WTC11 (cell line): ENCODE measurements around the gene OR10A6. TPM values are rescaled to one million over a fixed set of nuclear protein-coding genes. Genes with fewer than 3 reads are reported as not detected.

Experiments
- ATAC-seq: fragments of 200-7000 bp; cut with Tn5 transposase; 2 replicates; pipeline ENCODE4 v1.10.0; 2021; ENCODE audit warnings: mild to moderate bottlenecking, moderate library complexity
- CTCF ChIA-PET: fragments of 300-600 bp; sonication (Branson Sonifier 250); formaldehyde crosslinking; loops from one replicate; lab custom pipeline; 2021; ENCODE audit warnings: antibody characterized with exemption; lab: Charles Lee
- POLR2A ChIA-PET: fragments of 350-600 bp; sonication (Branson Sonifier 250); formaldehyde crosslinking; loops from one replicate; lab custom pipeline; 2021; ENCODE audit warnings: antibody characterized with exemption; lab: Charles Lee
- DNase-seq: peaks from one replicate; pipeline ENCODE4 v3.0.0; 2021; ENCODE audit warnings: low spot score
- H3K27ac Mint-ChIP-seq: 2 replicates; pipeline ENCODE4 v1.8.0; 2021; ENCODE audit warnings: mixed read lengths
- H3K27me3 Mint-ChIP-seq: 2 replicates; pipeline ENCODE4 v1.8.0; 2021; ENCODE audit warnings: low read depth, mild to moderate bottlenecking, moderate library complexity, mixed read lengths
- H3K36me3 Mint-ChIP-seq: 2 replicates; pipeline ENCODE4 v1.8.0; 2021; ENCODE audit warnings: mixed read lengths
- H3K4me1 Mint-ChIP-seq: 2 replicates; pipeline ENCODE4 v1.8.0; 2022; ENCODE audit warnings: mixed read lengths
- H3K4me3 Mint-ChIP-seq: 2 replicates; pipeline ENCODE4 v1.8.0; 2021; ENCODE audit warnings: mild to moderate bottlenecking, moderate library complexity, mixed read lengths
- H3K9me3 Mint-ChIP-seq: 2 replicates; pipeline ENCODE4 v1.8.0; 2021; ENCODE audit warnings: mixed read lengths
- CREM ChIP-seq: sonication (generic); formaldehyde crosslinking; IDR thresholded peaks from 2 replicates; pipeline ENCODE4 v1.8.1; 2022; ENCODE audit warnings: mild to moderate bottlenecking, missing genetic modification reagents, moderate library complexity
- ESRRA ChIP-seq: sonication (generic); formaldehyde crosslinking; IDR thresholded peaks from 2 replicates; pipeline ENCODE4 v1.8.1; 2022; ENCODE audit warnings: mild to moderate bottlenecking, missing genetic modification reagents, borderline replicate concordance
- HMGA2 ChIP-seq: fragments of 250-450 bp; sonication (Bioruptor Pico); IDR thresholded peaks from 2 replicates; pipeline ENCODE4 v1.4.0; 2021; ENCODE audit warnings: mild to moderate bottlenecking, moderate library complexity
- JAZF1 ChIP-seq: fragments of 250-450 bp; sonication (Bioruptor Pico); IDR thresholded peaks from 2 replicates; pipeline ENCODE4 v1.9.0; 2021; ENCODE audit warnings: moderate library complexity, mild to moderate bottlenecking, inconsistent platforms
- KAT7 ChIP-seq: sonication (generic); formaldehyde crosslinking; IDR thresholded peaks from 2 replicates; pipeline ENCODE4 v1.8.1; 2023; ENCODE audit warnings: missing genetic modification reagents, mild to moderate bottlenecking, borderline replicate concordance
- NFATC4 ChIP-seq: fragments of 250-450 bp; sonication (Bioruptor Pico); IDR thresholded peaks from 2 replicates; pipeline ENCODE4 v1.9.0; 2021; ENCODE audit warnings: mild to moderate bottlenecking
- OVOL2 ChIP-seq: fragments of 250-450 bp; sonication (Bioruptor Pico); IDR thresholded peaks from 2 replicates; pipeline ENCODE4 v1.9.0; 2021; ENCODE audit warnings: mild to moderate bottlenecking, borderline replicate concordance
- PRRX2 ChIP-seq: fragments of 250-450 bp; sonication (Bioruptor Pico); IDR thresholded peaks from 2 replicates; pipeline ENCODE4 v1.8.0; 2021; ENCODE audit warnings: mild to moderate bottlenecking
- SMAD3 ChIP-seq: sonication (generic); formaldehyde crosslinking; IDR thresholded peaks from 2 replicates; pipeline ENCODE4 v1.8.0; 2022; ENCODE audit warnings: missing genetic modification reagents, mild to moderate bottlenecking, borderline replicate concordance
- SMAD4 ChIP-seq: sonication (generic); formaldehyde crosslinking; IDR thresholded peaks from 2 replicates; pipeline ENCODE4 v1.8.0; 2022; ENCODE audit warnings: mild to moderate bottlenecking, missing genetic modification reagents
- SP1 ChIP-seq: sonication (generic); formaldehyde crosslinking; conservative IDR thresholded peaks from 2 replicates; pipeline ENCODE4 v1.8.1; 2022; ENCODE audit warnings: missing genetic modification reagents
- TCF7 ChIP-seq: sonication (generic); formaldehyde crosslinking; IDR thresholded peaks from 2 replicates; pipeline ENCODE4 v1.8.0; 2022; ENCODE audit warnings: mild to moderate bottlenecking, low read depth, missing genetic modification reagents, moderate library complexity
- ZMAT4 ChIP-seq: fragments of 250-450 bp; sonication (Bioruptor Pico); IDR thresholded peaks from 2 replicates; pipeline ENCODE4 v1.9.0; 2021; ENCODE audit warnings: mild to moderate bottlenecking
- ZNF219 ChIP-seq: sonication (generic); formaldehyde crosslinking; IDR thresholded peaks from 2 replicates; pipeline ENCODE4 v1.8.0; 2023; ENCODE audit warnings: missing genetic modification reagents, mild to moderate bottlenecking, borderline replicate concordance
- ZNF232 ChIP-seq: sonication (generic); formaldehyde crosslinking; IDR thresholded peaks from 2 replicates; pipeline ENCODE4 v1.8.0; 2022; ENCODE audit warnings: mild to moderate bottlenecking, missing genetic modification reagents
- ZNF532 ChIP-seq: fragments of 250-450 bp; sonication (Bioruptor Pico); IDR thresholded peaks from 2 replicates; pipeline ENCODE4 v1.9.0; 2021; ENCODE audit warnings: mild to moderate bottlenecking, borderline replicate concordance
- total RNA-seq: library from RNA; stranded (reverse); gene quantifications from 3 replicates; pipeline ENCODE4 v1.2.3, GENCODE V29; 2021
- TF ChIP-seq, protein P1 (sequence below): sonication (generic); formaldehyde crosslinking; IDR thresholded peaks from 2 replicates; pipeline ENCODE4 v1.8.0; 2022; ENCODE audit warnings: mild to moderate bottlenecking, missing genetic modification reagents
- TF ChIP-seq, protein P2 (sequence below): fragments of 250-450 bp; sonication (Bioruptor Pico); conservative IDR thresholded peaks from 2 replicates; pipeline ENCODE4 v1.9.0; 2021; ENCODE audit warnings: mild to moderate bottlenecking

The OR10A6 gene
- total RNA-seq, 1 experiment from 2014 or later: not detected

GRCh38 chr11:7910286-7910788 lies 20.7 kb downstream of the OR10A6 start (continued):
- TF ChIP-seq, protein P1, sequence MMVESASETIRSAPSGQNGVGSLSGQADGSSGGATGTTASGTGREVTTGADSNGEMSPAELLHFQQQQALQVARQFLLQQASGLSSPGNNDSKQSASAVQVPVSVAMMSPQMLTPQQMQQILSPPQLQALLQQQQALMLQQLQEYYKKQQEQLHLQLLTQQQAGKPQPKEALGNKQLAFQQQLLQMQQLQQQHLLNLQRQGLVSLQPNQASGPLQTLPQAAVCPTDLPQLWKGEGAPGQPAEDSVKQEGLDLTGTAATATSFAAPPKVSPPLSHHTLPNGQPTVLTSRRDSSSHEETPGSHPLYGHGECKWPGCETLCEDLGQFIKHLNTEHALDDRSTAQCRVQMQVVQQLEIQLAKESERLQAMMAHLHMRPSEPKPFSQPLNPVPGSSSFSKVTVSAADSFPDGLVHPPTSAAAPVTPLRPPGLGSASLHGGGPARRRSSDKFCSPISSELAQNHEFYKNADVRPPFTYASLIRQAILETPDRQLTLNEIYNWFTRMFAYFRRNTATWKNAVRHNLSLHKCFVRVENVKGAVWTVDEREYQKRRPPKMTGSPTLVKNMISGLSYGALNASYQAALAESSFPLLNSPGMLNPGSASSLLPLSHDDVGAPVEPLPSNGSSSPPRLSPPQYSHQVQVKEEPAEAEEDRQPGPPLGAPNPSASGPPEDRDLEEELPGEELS (CRISPR knock-in tag): no peak
- TF ChIP-seq SP1: no peak
- no peak for TF ChIP-seq ESRRA (CRISPR knock-in tag)

GRCh38 chr11:7909585-7910285 lies 21.3 kb downstream of the OR10A6 start:
- POLR2A ChIA-PET: interaction anchor here (0.6 to 0.8 kb wide), 4 partner anchors 14 to 77 kb away, joined by 3 to 5 read pairs (median 4); partner anchors contain the start of gene EIF3F

DNA sequence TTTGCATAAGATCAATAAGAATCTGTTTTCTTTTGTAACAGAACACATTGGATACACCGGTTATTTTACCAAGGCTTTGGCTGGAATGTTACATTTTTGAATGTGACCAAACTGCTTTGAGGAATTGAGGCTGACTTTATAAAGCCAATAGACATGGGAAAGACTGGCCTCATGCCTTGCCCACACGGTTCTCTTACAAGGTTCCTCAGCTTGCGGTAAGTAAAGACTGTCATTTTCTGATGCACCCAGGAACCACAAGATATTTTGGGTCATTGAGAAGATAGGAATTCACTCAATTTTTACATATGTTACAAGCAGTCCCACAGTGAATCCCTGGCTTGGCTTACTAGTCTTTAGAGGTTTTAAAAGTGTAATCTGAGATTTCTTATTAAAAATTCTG lies 23.9 kb downstream of the OR10A6 start:
- peaks cover 87% of the 10 kb centered on the region for H3K4me1 Mint-ChIP-seq
- no peaks in the 10 kb centered on the region for H3K27me3 Mint-ChIP-seq
- H3K9me3 Mint-ChIP-seq: no peaks in the 10 kb centered on the region
- no peaks in the 10 kb centered on the region for H3K36me3 Mint-ChIP-seq
- DNase-seq: no peak
- no peak for TF ChIP-seq ESRRA (CRISPR knock-in tag)
- no peak for TF ChIP-seq JAZF1 (CRISPR knock-in tag)
- TF ChIP-seq NFATC4: no peak
- TF ChIP-seq HMGA2: no peak
- no peak for TF ChIP-seq KAT7 (CRISPR knock-in tag)
- TF ChIP-seq SMAD4 (CRISPR knock-in tag): no peak
- TF ChIP-seq ZMAT4: no peak
- TF ChIP-seq, all 79 proteins: peak for 0
- Mint-ChIP-seq H3K27ac (peak overlapping the region; percentile 83), H3K4me3 (no peak overlapping the region)
- ChIA-PET POLR2A (interaction anchor here (0.6 kb wide), 1 partner anchor 69 kb away, joined by 6 read pairs; no protein-coding TSS in a partner anchor), CTCF (interaction anchor here (1.3 to 6.2 kb wide), 5 partner anchors 14 to 192 kb away, joined by 3 to 138 read pairs (median 17); partner anchors contain the start of gene EIF3F)
- ATAC-seq: no peak

More at GRCh38 chr11:7909585-7910285, 21.3 kb downstream of the OR10A6 start:
- Mint-ChIP-seq H3K9me3 (no peaks in the 10 kb centered on the region), H3K27me3 (no peaks in the 10 kb centered on the region; the same call in 1 of the 2 replicates), H3K4me3 (no peak overlapping the region), H3K27ac (peak overlapping the region; percentile 81), H3K36me3 (no peaks in the 10 kb centered on the region), H3K4me1 (peaks cover 80% of the 10 kb centered on the region)
- peak; percentile 47 for ATAC-seq
- no peak for DNase-seq
- TF ChIP-seq ZNF219 (CRISPR knock-in tag): no peak
- TF ChIP-seq OVOL2 (CRISPR knock-in tag): no peak
- CTCF ChIA-PET: interaction anchor here (2.6 to 2.7 kb wide), 2 partner anchors 60 to 77 kb away, joined by 7 to 9 read pairs; partner anchors contain the start of gene EIF3F

DNA sequence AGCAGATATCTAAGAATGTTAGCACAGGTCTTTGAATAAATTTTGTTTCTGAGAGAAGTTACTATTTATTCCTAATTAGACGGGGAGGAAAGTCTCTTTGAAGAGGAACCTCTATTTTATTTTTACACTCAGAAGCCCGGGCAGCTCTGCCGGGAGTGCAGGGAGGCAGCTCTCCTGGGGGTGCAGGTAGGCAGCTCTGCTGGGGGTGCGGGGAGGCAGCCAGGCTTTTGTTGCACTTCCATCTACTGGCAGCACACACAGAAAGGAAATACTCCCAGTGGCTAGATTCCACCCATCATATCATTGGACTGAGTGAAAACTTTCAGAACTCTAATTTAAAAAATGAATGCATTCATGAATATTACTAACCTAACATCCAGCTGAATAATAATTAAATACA lies 24.6 kb downstream of the OR10A6 start:
- Mint-ChIP-seq H3K27ac (peak overlapping the region; percentile 83), H3K9me3 (no peaks in the 10 kb centered on the region), H3K4me1 (peaks cover 81% of the 10 kb centered on the region), H3K36me3 (no peaks in the 10 kb centered on the region), H3K4me3 (no peak overlapping the region; the same call in 1 of the 2 replicates), H3K27me3 (no peaks in the 10 kb centered on the region)
- ChIA-PET CTCF (interaction anchor here (0.8 to 6.2 kb wide), 8 partner anchors 14 to 193 kb away, joined by 3 to 138 read pairs (median 9); partner anchors contain the start of gene EIF3F), POLR2A (interaction anchor here (0.6 to 2.8 kb wide), 3 partner anchors 64 to 80 kb away, joined by 3 to 22 read pairs (median 6); partner anchors contain the start of gene EIF3F)
- DNase-seq: no peak
- ATAC-seq: peak; percentile 14; the same call in 1 of the 2 replicates
- no peak for TF ChIP-seq JAZF1 (CRISPR knock-in tag)
- no peak for TF ChIP-seq CREM (CRISPR knock-in tag)
- TF ChIP-seq, protein P2, sequence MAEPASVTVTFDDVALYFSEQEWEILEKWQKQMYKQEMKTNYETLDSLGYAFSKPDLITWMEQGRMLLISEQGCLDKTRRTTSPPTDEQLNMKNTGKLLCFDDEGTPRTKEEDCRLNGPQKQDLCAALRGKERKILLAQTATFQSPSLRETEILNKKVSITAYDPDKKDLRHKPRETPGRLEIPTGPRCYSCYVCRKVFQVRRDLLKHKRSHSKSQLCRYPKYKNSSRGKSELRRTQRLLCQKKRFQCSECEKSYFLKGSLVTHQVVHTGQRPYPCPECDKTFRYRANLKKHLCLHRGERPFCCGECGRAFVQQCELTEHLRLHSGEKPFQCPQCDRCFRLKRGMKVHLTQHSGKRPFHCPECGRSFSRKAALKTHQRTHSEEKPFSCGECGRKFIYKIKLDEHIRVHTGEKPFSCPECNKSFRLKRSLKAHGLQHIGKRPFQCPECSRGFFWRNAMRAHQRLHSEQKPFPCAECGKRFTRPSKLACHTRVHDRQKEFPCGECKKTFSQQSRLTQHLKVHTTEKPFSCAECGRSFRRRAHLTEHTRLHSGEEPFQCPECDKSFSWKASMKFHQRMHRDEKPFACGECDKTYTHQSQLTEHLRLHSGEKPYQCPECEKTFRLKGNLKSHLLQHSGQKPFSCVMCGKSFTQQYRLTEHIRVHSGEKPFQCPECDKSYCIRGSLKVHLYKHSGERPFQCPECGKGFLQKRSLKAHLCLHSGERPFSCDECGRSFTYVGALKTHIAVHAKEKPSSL (CRISPR knock-in tag): no peak
- no peak for TF ChIP-seq ZMAT4
- no peak for TF ChIP-seq ZNF232 (CRISPR knock-in tag)
- TF ChIP-seq SMAD4 (CRISPR knock-in tag): no peak
- no peak for TF ChIP-seq TCF7 (CRISPR knock-in tag)
- no peak for TF ChIP-seq SMAD3 (CRISPR knock-in tag)
- TF ChIP-seq ZNF532 (CRISPR knock-in tag): no peak
- no peak for TF ChIP-seq PRRX2 (CRISPR knock-in tag)
